GM12891 (cell line): ENCODE results near the gene CDKL2.

ENCODE experiments used
- POLR2A ChIP-seq: IDR thresholded peaks from 2 replicates; pipeline ENCODE4 v1.6.1; 2011; ENCODE audit warnings: low read depth, low read length, control low read depth
- POLR2AphosphoS5 ChIP-seq: IDR thresholded peaks from 2 replicates; pipeline ENCODE4 v1.6.1; 2011; ENCODE audit warnings: low read depth, low read length, control low read depth
- POU2F2 ChIP-seq: IDR thresholded peaks from 2 replicates; pipeline ENCODE4 v1.6.1; 2011; ENCODE audit warnings: low read depth, mild to moderate bottlenecking, control low read depth, low read length, moderate library complexity
- TAF1 ChIP-seq: IDR thresholded peaks from 2 replicates; pipeline ENCODE4 v1.6.1; 2011; ENCODE audit warnings: low read depth, low read length, control low read depth

DNA sequence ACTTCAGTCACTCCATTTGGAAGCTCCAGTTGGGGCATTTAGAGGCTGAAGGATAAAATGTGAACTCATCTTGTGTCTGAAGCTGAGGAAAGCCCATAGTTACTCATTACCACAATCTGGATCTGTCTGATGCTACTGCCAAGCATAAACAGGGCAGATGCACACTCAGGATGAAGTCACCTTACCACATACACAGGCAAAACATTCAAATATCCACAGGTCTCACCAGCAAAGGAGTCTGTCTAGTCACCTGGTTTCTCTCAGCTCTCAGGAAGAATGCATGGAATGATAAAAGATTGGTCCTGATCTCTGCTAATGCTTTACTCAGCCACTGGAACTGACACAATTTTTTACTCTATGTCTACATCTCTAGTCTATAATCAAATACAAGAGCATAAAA, 87.5 kb downstream of the CDKL2 start:
- TF ChIP-seq POLR2A (no peak), POLR2AphosphoS5 (no peak), POU2F2 (no peak), TAF1 (no peak)
